ENCODE data around the gene TMEM252.

TMEM252 gene

GRCh38 chr9:68492806-68493205 lies 47.9 kb downstream of the TMEM252 start:
- no peak for TF ChIP-seq CTCF (IDR thresholded peaks at IDR 0.05; ENCODE audit: low read depth, low read length)
- no peak for DNase-seq (ENCODE audit: extremely low read depth, low read depth)

GRCh38 chr9:68489646-68490045 lies 51.0 kb downstream of the TMEM252 start:
- no peak for DNase-seq (ENCODE audit: extremely low read depth, low read depth)
- no peak for TF ChIP-seq CTCF (IDR thresholded peaks at IDR 0.05; ENCODE audit: low read depth, low read length)

GRCh38 chr9:68488126-68488525 lies 52.6 kb downstream of the TMEM252 start:
- no peak for TF ChIP-seq CTCF (IDR thresholded peaks at IDR 0.05; ENCODE audit: low read depth, low read length)
- no peak for DNase-seq (ENCODE audit: extremely low read depth, low read depth)
